Globus pallidus (tissue), 1 donor: ENCODE results near the gene TSPAN11.
A peak's percentile ranks its signal among the peaks of the same experiment; 100 is the strongest.
"Not testable (repeated sequence)": the region's sequence is repeated elsewhere in the genome, so short reads cannot be mapped to it uniquely, and the experiment has no call there.

Experiments used
- DNase-seq: peaks from one replicate; pipeline ENCODE4 v3.0.0-alpha.2; 2015; ENCODE audit warnings: low spot score

TSPAN11 gene

GRCh38 chr12:30926243-30927221 is at the start of gene TSPAN11:
TSS of gene TSPAN11 (plus strand) at chr12:30926748. CDS start at chr12:30953992, 27,244 bp downstream.
- DNase-seq, result peak; percentile 42

- no peak for DNase-seq
These were observed 49.3 kb upstream of the TSPAN11 start for GRCh38 chr12:30877105-30877875.

- DNase-seq, result no peak
These were observed 48.5 kb upstream of the TSPAN11 start for GRCh38 chr12:30878024-30878423.

GRCh38 chr12:30880061-30880460 is 46.5 kb upstream of the TSPAN11 start:
- DNase-seq, result no peak

GRCh38 chr12:30880813-30881212 is 45.7 kb upstream of the TSPAN11 start:
- no peak for DNase-seq

GRCh38 chr12:30882706-30883105 is 43.8 kb upstream of the TSPAN11 start:
- DNase-seq, result peak; percentile 35

GRCh38 chr12:30884799-30885198 is 41.7 kb upstream of the TSPAN11 start:
- no peak for DNase-seq

- DNase-seq, result no peak
These were observed 41.2 kb upstream of the TSPAN11 start for GRCh38 chr12:30885321-30885720.

- DNase-seq, result no peak
These were observed 39.3 kb upstream of the TSPAN11 start for GRCh38 chr12:30887226-30887625.

GRCh38 chr12:30888241-30888640 is 38.3 kb upstream of the TSPAN11 start:
- no peak for DNase-seq

- DNase-seq, result not testable (repeated sequence)
These were observed 32.0 kb upstream of the TSPAN11 start for GRCh38 chr12:30894531-30894930.

GRCh38 chr12:30896461-30896860 is 30.1 kb upstream of the TSPAN11 start:
- no peak for DNase-seq

- DNase-seq, result no peak
These were observed 27.7 kb upstream of the TSPAN11 start for GRCh38 chr12:30898846-30899245.

GRCh38 chr12:30900351-30900750 is 26.2 kb upstream of the TSPAN11 start:
- no peak for DNase-seq

- no peak for DNase-seq
These were observed 24.5 kb upstream of the TSPAN11 start for GRCh38 chr12:30902001-30902400.

- no peak for DNase-seq
These were observed 24.0 kb upstream of the TSPAN11 start for GRCh38 chr12:30902596-30902995.

- DNase-seq, result no peak
These were observed 21.0 kb upstream of the TSPAN11 start for GRCh38 chr12:30905463-30906009.

GRCh38 chr12:30908076-30908721 is 18.3 kb upstream of the TSPAN11 start:
- DNase-seq, result no peak

GRCh38 chr12:30908722-30909348 is 17.7 kb upstream of the TSPAN11 start:
- no peak for DNase-seq

GRCh38 chr12:30909349-30910037 is 17.1 kb upstream of the TSPAN11 start:
- DNase-seq, result no peak

- no peak for DNase-seq
These were observed 16.6 kb upstream of the TSPAN11 start for GRCh38 chr12:30910038-30910350.
